Breast epithelium (tissue), 4 donors: ENCODE data around the gene RFX8. TPM values are rescaled to one million over a fixed set of nuclear protein-coding genes. Genes with fewer than 3 reads are reported as not detected.

Experiments
- DNase-seq, 2 donors: peaks; one replicate each; pipeline ENCODE4 v3.0.0-alpha.2; 2019; ENCODE audit warnings: low spot score in 2 of 2
- H3K27ac ChIP-seq, 2 donors: fragments of 200-600 bp; sonication (generic) in 1 of 2; one replicate each; pipeline ENCODE4 v1.5.1; 2016 to 2019; ENCODE audit warnings: mild to moderate bottlenecking in 1 of 2
- H3K27me3 ChIP-seq, 2 donors: fragments of 200-600 bp; sonication (generic) in 1 of 2; one replicate each; pipeline versions ENCODE4 v1.5.1 to v1.6.0; 2017 to 2019; ENCODE audit warnings: control low read depth in 1 of 2, mild to moderate bottlenecking in 1 of 2
- H3K36me3 ChIP-seq: fragments of 200-600 bp; one replicate; pipeline ENCODE4 v1.5.1; 2019
- H3K4me1 ChIP-seq, 2 donors: fragments of 200-600 bp; sonication (generic); one replicate each; pipeline ENCODE4 v1.5.1; 2016 to 2019; ENCODE audit warnings: control low read depth in 1 of 2
- H3K4me3 ChIP-seq, 3 donors: fragments of 200-600 bp; sonication (generic); 1 replicate in 2 of 3; 2 replicates in 1 of 3; pipeline ENCODE4 v1.5.1; 2016 to 2019; ENCODE audit warnings: mild to moderate bottlenecking in 3 of 3, moderate library complexity in 2 of 3
- H3K9me3 ChIP-seq, 2 donors: fragments of 200-600 bp; sonication (generic) in 1 of 2; one replicate each; pipeline ENCODE4 v1.5.1; 2016 to 2019; ENCODE audit warnings: control low read depth in 1 of 2
- CTCF ChIP-seq, 3 donors: fragments of 450-650 bp; IDR thresholded peaks; one replicate each; pipeline ENCODE4 v1.5.1; 2016 to 2017; ENCODE audit warnings: antibody characterized with exemption in 3 of 3, mild to moderate bottlenecking in 3 of 3, moderate library complexity in 3 of 3
- POLR2A ChIP-seq: fragments of 450-650 bp; IDR thresholded peaks from one replicate; pipeline ENCODE4 v1.6.1; 2016; ENCODE audit warnings: antibody characterized with exemption, mild to moderate bottlenecking, moderate library complexity
- POLR2AphosphoS5 ChIP-seq, 3 donors: sonication (generic); formaldehyde crosslinking; IDR thresholded peaks; one replicate each; pipeline ENCODE4 v1.6.1; 2017; ENCODE audit warnings: antibody characterized with exemption in 3 of 3
- intact Hi-C: fragments of 100-400 bp; cut with DNase I; formaldehyde crosslinking; loops from one replicate; pipeline ENCODE4 v1.15.1; 2023; ENCODE audit warnings: low total_unique reads
- total RNA-seq, 3 donors: library from RNA; depleted of rRNA; stranded (reverse); fragments of >200 nt; gene quantifications; one replicate each; pipeline ENCODE4 v1.1.0, GENCODE V29; 2016

Gene RFX8
- total RNA-seq, 3 donors from 2014 or later, result 0.96 to 3.8 (median 2.3) TPM

- H3K27me3 ChIP-seq, result no peaks in the 10 kb centered on the region
- no peaks in the 10 kb centered on the region for H3K36me3 ChIP-seq
- no peaks in the 10 kb centered on the region for H3K4me1 ChIP-seq
- TF ChIP-seq CTCF (IDR thresholded peaks at IDR 0.05) (no peak), POLR2A (no peak), POLR2AphosphoS5 (IDR thresholded peaks at IDR 0.05) (no peak)
- no peak overlapping the region for H3K27ac ChIP-seq
- intact Hi-C loops, result no loop called here
- no peak overlapping the region for H3K4me3 ChIP-seq
- H3K9me3 ChIP-seq, result no peaks in the 10 kb centered on the region
- DNase-seq, result no peak
Measured at GRCh38 chr2:101412092-101412694, 62.7 kb downstream of the RFX8 start.

- intact Hi-C loops, result no loop called here
Measured at GRCh38 chr2:101410746-101411145, 64.2 kb downstream of the RFX8 start.

GRCh38 chr2:101410114-101410513 is 64.8 kb downstream of the RFX8 start:
- intact Hi-C loops, result no loop called here
- Histone ChIP-seq H3K9me3 (no peaks in the 10 kb centered on the region), H3K27ac (no peak overlapping the region), H3K4me3 (no peak overlapping the region), H3K4me1 (no peaks in the 10 kb centered on the region), H3K36me3 (no peaks in the 10 kb centered on the region), H3K27me3 (no peaks in the 10 kb centered on the region)
- DNase-seq, result no peak
- TF ChIP-seq POLR2AphosphoS5 (IDR thresholded peaks at IDR 0.05) (no peak), POLR2A (no peak), CTCF (IDR thresholded peaks at IDR 0.05) (no peak)

More at GRCh38 chr2:101410746-101411145, 64.2 kb downstream of the RFX8 start:
- DNase-seq, result no peak
- H3K9me3 ChIP-seq, result no peaks in the 10 kb centered on the region
- no peaks in the 10 kb centered on the region for H3K36me3 ChIP-seq
- no peak for TF ChIP-seq POLR2AphosphoS5 (IDR thresholded peaks at IDR 0.05)
- no peak for TF ChIP-seq CTCF (IDR thresholded peaks at IDR 0.05)
- no peak for TF ChIP-seq POLR2A
- no peaks in the 10 kb centered on the region for H3K4me1 ChIP-seq
- H3K27ac ChIP-seq, result no peak overlapping the region
- no peaks in the 10 kb centered on the region for H3K27me3 ChIP-seq
- H3K4me3 ChIP-seq, result no peak overlapping the region

- intact Hi-C loops, result no loop called here
- Histone ChIP-seq H3K4me3 (no peak overlapping the region), H3K27ac (no peak overlapping the region), H3K36me3 (no peaks in the 10 kb centered on the region), H3K4me1 (no peaks in the 10 kb centered on the region), H3K27me3 (no peaks in the 10 kb centered on the region), H3K9me3 (no peaks in the 10 kb centered on the region)
- TF ChIP-seq POLR2A (no peak), CTCF (IDR thresholded peaks at IDR 0.05) (no peak), POLR2AphosphoS5 (IDR thresholded peaks at IDR 0.05) (no peak)
- no peak for DNase-seq
Measured at GRCh38 chr2:101409699-101410098, 65.2 kb downstream of the RFX8 start.

- no peaks in the 10 kb centered on the region for H3K4me1 ChIP-seq
- no peak overlapping the region for H3K27ac ChIP-seq
- no peaks in the 10 kb centered on the region for H3K36me3 ChIP-seq
- intact Hi-C loops, result no loop called here
- no peaks in the 10 kb centered on the region for H3K9me3 ChIP-seq
- no peak for TF ChIP-seq CTCF (IDR thresholded peaks at IDR 0.05)
- no peak for DNase-seq
- no peaks in the 10 kb centered on the region for H3K27me3 ChIP-seq
- H3K4me3 ChIP-seq, result no peak overlapping the region
Measured at GRCh38 chr2:101408925-101409324, 66.0 kb downstream of the RFX8 start.
